Epidermal melanocyte (primary cell): Measurements from ENCODE around the gene SIGLEC5.
"Not testable (repeated sequence)": the region's sequence is repeated elsewhere in the genome, so short reads cannot be mapped to it uniquely, and the experiment has no call there.

Source experiments
- DNase-seq: peaks from one replicate; pipeline ENCODE4 v3.0.0; 2011; ENCODE audit warnings: low spot score; ENCODE audit not compliant: insufficient read length

The SIGLEC5 gene

GRCh38 chr19:51630315-51630714 is at the start of gene SIGLEC5:
Gene SIGLEC5, minus strand, starts transcription at chr19:51630401. Its CDS starts 66 bp downstream, at chr19:51630335.
- DNase-seq = not testable (repeated sequence)

GRCh38 chr19:51676566-51677083 is 46.4 kb upstream of the SIGLEC5 start:
- no peak for DNase-seq

- DNase-seq = not testable (repeated sequence)
Measured at GRCh38 chr19:51675911-51676565, 45.8 kb upstream of the SIGLEC5 start.

GRCh38 chr19:51668216-51668615 is 38.0 kb upstream of the SIGLEC5 start:
- DNase-seq = no peak

- no peak for DNase-seq
Measured at GRCh38 chr19:51664997-51665396, 34.8 kb upstream of the SIGLEC5 start.

- DNase-seq = no peak
Measured at GRCh38 chr19:51664131-51664530, 33.9 kb upstream of the SIGLEC5 start.

GRCh38 chr19:51663650-51664049 is 33.4 kb upstream of the SIGLEC5 start:
- DNase-seq = no peak

- DNase-seq = peak; percentile 70
Measured at GRCh38 chr19:51660975-51661600, 30.9 kb upstream of the SIGLEC5 start.

GRCh38 chr19:51654783-51655182 is 24.6 kb upstream of the SIGLEC5 start:
- no peak for DNase-seq

- DNase-seq = no peak
Measured at GRCh38 chr19:51653162-51653561, 23.0 kb upstream of the SIGLEC5 start.

- DNase-seq = no peak
Measured at GRCh38 chr19:51652266-51652665, 22.1 kb upstream of the SIGLEC5 start.

- no peak for DNase-seq
Measured at GRCh38 chr19:51651216-51651846, 21.1 kb upstream of the SIGLEC5 start.

GRCh38 chr19:51647318-51647717 is 17.1 kb upstream of the SIGLEC5 start:
- DNase-seq = no peak

GRCh38 chr19:51646730-51647129 is 16.5 kb upstream of the SIGLEC5 start, which contains the start of gene SIGLEC14:
Gene SIGLEC14, minus strand, starts transcription at chr19:51646825. Its CDS starts 66 bp downstream, at chr19:51646759.
- not testable (repeated sequence) for DNase-seq

GRCh38 chr19:51644636-51645271 is 14.6 kb upstream of the SIGLEC5 start:
- DNase-seq = no peak

GRCh38 chr19:51641648-51642047 is 11.4 kb upstream of the SIGLEC5 start:
- DNase-seq = no peak

GRCh38 chr19:51640386-51640785 is 10.2 kb upstream of the SIGLEC5 start:
- DNase-seq = no peak

- no peak for DNase-seq
Measured at GRCh38 chr19:51639916-51640315, 9.7 kb upstream of the SIGLEC5 start.

- no peak for DNase-seq
Measured at GRCh38 chr19:51637362-51637978, 7.3 kb upstream of the SIGLEC5 start.

GRCh38 chr19:51632126-51632525 is 1.9 kb upstream of the SIGLEC5 start:
- no peak for DNase-seq
